ENCODE measurements around the gene PSORS1C1. TPM values are rescaled to one million over a fixed set of nuclear protein-coding genes. Genes with fewer than 3 reads are reported as not detected.

PSORS1C1 gene
- total RNA-seq, 1 experiment from 2014 or later: 0.39 TPM

Other genes with a start within 250 kb of the PSORS1C1 start
- 17.0 and 18.2 TPM in 2 replicates for gene DDR1, start 230.3 kb upstream of the PSORS1C1 start, total RNA-seq (2014; rRNA removed; shearing (Covaris generic))
- gene GTF2H4, start 206.6 kb upstream of the PSORS1C1 start, total RNA-seq (2014; rRNA removed; shearing (Covaris generic)): 13.4 and 17.7 TPM in 2 replicates
- gene VARS2, start 200.6 kb upstream of the PSORS1C1 start, total RNA-seq (2014; rRNA removed; shearing (Covaris generic)): 21.2 and 28.9 TPM in 2 replicates
- not detected in 2 replicates for gene SFTA2, start 182.6 kb upstream of the PSORS1C1 start, total RNA-seq (2014; rRNA removed; shearing (Covaris generic))
- gene MUCL3, start 173.8 kb upstream of the PSORS1C1 start, total RNA-seq (2014; rRNA removed; shearing (Covaris generic)): not detected in 2 replicates
- not detected in 2 replicates for gene MUC21, start 131.1 kb upstream of the PSORS1C1 start, total RNA-seq (2014; rRNA removed; shearing (Covaris generic))
- not detected in 2 replicates for gene MUC22, start 104.3 kb upstream of the PSORS1C1 start, total RNA-seq (2014; rRNA removed; shearing (Covaris generic))
- not detected in 2 replicates for gene C6orf15, start 2.2 kb upstream of the PSORS1C1 start, total RNA-seq (2014; rRNA removed; shearing (Covaris generic))
- not detected in 2 replicates for gene CDSN, start 5.6 kb downstream of the PSORS1C1 start, total RNA-seq (2014; rRNA removed; shearing (Covaris generic))
- gene PSORS1C2, start 24.3 kb downstream of the PSORS1C1 start, total RNA-seq (2014; rRNA removed; shearing (Covaris generic)): not detected in 2 replicates
- 35.1 and 39.2 TPM in 2 replicates for gene CCHCR1, start 43.0 kb downstream of the PSORS1C1 start, total RNA-seq (2014; rRNA removed; shearing (Covaris generic))
- 61.4 and 68.1 TPM in 2 replicates for gene TCF19, start 43.8 kb downstream of the PSORS1C1 start, total RNA-seq (2014; rRNA removed; shearing (Covaris generic))
- not detected in 2 replicates for gene POU5F1, start 55.9 kb downstream of the PSORS1C1 start, total RNA-seq (2014; rRNA removed; shearing (Covaris generic))
- gene HLA-C, start 157.3 kb downstream of the PSORS1C1 start, total RNA-seq (2014; rRNA removed; shearing (Covaris generic)): 768 and 818 TPM in 2 replicates
- 3,537 and 4,578 TPM in 2 replicates for gene HLA-B, start 242.4 kb downstream of the PSORS1C1 start, total RNA-seq (2014; rRNA removed; shearing (Covaris generic))